HEK293 (cell line): ENCODE measurements around the gene MSH6.

Source experiments
- CTCF ChIA-PET: fragments of 350-600 bp; formaldehyde crosslinking; extraction: SDS; loops from one replicate; lab custom pipeline; 2021; ENCODE audit warnings: antibody characterized with exemption; lab: Yijun Ruan, JAX
- POLR2A ChIA-PET: fragments of 300-600 bp; formaldehyde crosslinking; extraction: SDS; loops from one replicate; lab custom pipeline; 2020; ENCODE audit warnings: antibody characterized with exemption, inconsistent platforms; lab: Yijun Ruan, JAX
- H3K27ac ChIP-seq: fragments of 200-500 bp; sonication (Bioruptor generic); 2 replicates; pipeline ENCODE4 v1.5.1; 2014; ENCODE audit warnings: low read depth, low read length, control low read depth, inconsistent platforms; ENCODE audit errors: extremely low read depth
- H3K36me3 ChIP-seq, 2 experiments: fragments of 200-500 bp in 1 of 2; sonication (Bioruptor generic) in 1 of 2; 1 replicate in 1 of 2; 2 replicates in 1 of 2; pipeline ENCODE4 v1.5.1; 2014 to 2017; ENCODE audit warnings: inconsistent platforms in 2 of 2, low read length in 2 of 2; ENCODE audit not compliant: control insufficient read depth in 2 of 2, insufficient read depth in 1 of 2
- H3K4me1 ChIP-seq: fragments of 200-500 bp; sonication (Bioruptor generic); 2 replicates; pipeline ENCODE4 v1.5.1; 2014; ENCODE audit warnings: mild to moderate bottlenecking, low read length, inconsistent platforms; ENCODE audit not compliant: control insufficient read depth, insufficient read depth
- H3K4me3 ChIP-seq: 2 replicates; pipeline ENCODE4 v1.5.1; 2011; ENCODE audit warnings: low read depth, mild to moderate bottlenecking, control low read depth, low read length, moderate library complexity
- H3K9me3 ChIP-seq: fragments of 200-500 bp; sonication (Bioruptor generic); 2 replicates; pipeline ENCODE4 v1.5.1; 2014; ENCODE audit warnings: low read depth, low read length, inconsistent platforms; ENCODE audit not compliant: control insufficient read depth, insufficient read depth
- ELK4 ChIP-seq: IDR thresholded peaks from 2 replicates; pipeline ENCODE4 v1.6.1; 2011; ENCODE audit warnings: mild to moderate bottlenecking, low read depth, low read length, borderline replicate concordance
- HOXA7 ChIP-seq: sonication (generic); formaldehyde crosslinking; IDR thresholded peaks from 2 replicates; pipeline ENCODE4 v1.8.1; 2022; ENCODE audit warnings: missing genetic modification reagents, borderline replicate concordance
- PATZ1 ChIP-seq: fragments of 450-650 bp; formaldehyde crosslinking; IDR thresholded peaks from 2 replicates; pipeline ENCODE4 v1.5.1; 2016; ENCODE audit warnings: missing biosample characterization, missing genetic modification characterization
- PRDM1 ChIP-seq: fragments of 450-650 bp; formaldehyde crosslinking; IDR thresholded peaks from 2 replicates; pipeline ENCODE4; 2016; ENCODE audit warnings: missing biosample characterization, missing genetic modification characterization
- SETDB1 ChIP-seq: IDR thresholded peaks from one replicate; pipeline ENCODE4 v1.6.1; 2017; ENCODE audit warnings: mild to moderate bottlenecking, low read length, moderate library complexity, mixed read lengths; ENCODE audit not compliant: insufficient read length
- SP3 ChIP-seq: fragments of 450-650 bp; formaldehyde crosslinking; IDR thresholded peaks from 2 replicates; pipeline ENCODE4 v1.5.1; 2016; ENCODE audit warnings: missing biosample characterization, missing genetic modification characterization
- SP7 ChIP-seq: fragments of 450-650 bp; formaldehyde crosslinking; IDR thresholded peaks from 2 replicates; pipeline ENCODE4 v1.5.1; 2016; ENCODE audit warnings: missing biosample characterization, missing genetic modification characterization
- ZBTB48 ChIP-seq: fragments of 450-650 bp; formaldehyde crosslinking; IDR thresholded peaks from 2 replicates; pipeline ENCODE4 v1.5.1; 2016; ENCODE audit warnings: missing biosample characterization, missing genetic modification characterization
- ZFHX2 ChIP-seq: fragments of 450-650 bp; formaldehyde crosslinking; conservative IDR thresholded peaks from 2 replicates; pipeline ENCODE4 v1.5.1; 2016; ENCODE audit warnings: missing biosample characterization, missing genetic modification characterization
- ZFP37 ChIP-seq: fragments of 450-650 bp; formaldehyde crosslinking; IDR thresholded peaks from 2 replicates; pipeline ENCODE4 v1.5.1; 2016; ENCODE audit warnings: missing biosample characterization, missing genetic modification characterization
- ZNF10 ChIP-seq: fragments of 450-650 bp; formaldehyde crosslinking; IDR thresholded peaks from 2 replicates; pipeline ENCODE4 v1.5.1; 2017; ENCODE audit warnings: missing biosample characterization, missing genetic modification characterization
- ZNF114 ChIP-seq: fragments of 450-650 bp; formaldehyde crosslinking; IDR thresholded peaks from 2 replicates; pipeline ENCODE4 v1.5.0; 2017; ENCODE audit warnings: missing biosample characterization, missing genetic modification characterization
- ZNF157 ChIP-seq: fragments of 450-650 bp; formaldehyde crosslinking; IDR thresholded peaks from 2 replicates; pipeline ENCODE4 v1.5.1; 2016; ENCODE audit warnings: missing biosample characterization, missing genetic modification characterization
- ZNF16 ChIP-seq: fragments of 450-650 bp; formaldehyde crosslinking; IDR thresholded peaks from 2 replicates; pipeline ENCODE4 v1.5.1; 2016; ENCODE audit warnings: low read depth, missing biosample characterization, missing genetic modification characterization
- ZNF221 ChIP-seq: fragments of 450-650 bp; formaldehyde crosslinking; IDR thresholded peaks from 2 replicates; pipeline ENCODE4 v1.5.1; 2017; ENCODE audit warnings: missing biosample characterization, missing genetic modification characterization, borderline replicate concordance
- ZNF292 ChIP-seq: fragments of 450-650 bp; formaldehyde crosslinking; IDR thresholded peaks from 2 replicates; pipeline ENCODE4 v1.5.1; 2016; ENCODE audit warnings: low read depth, missing biosample characterization, missing genetic modification characterization, borderline replicate concordance
- ZNF394 ChIP-seq: fragments of 450-650 bp; formaldehyde crosslinking; IDR thresholded peaks from 2 replicates; pipeline ENCODE4 v1.5.1; 2016; ENCODE audit warnings: missing biosample characterization, missing genetic modification characterization, mild to moderate bottlenecking, moderate library complexity, borderline replicate concordance
- ZNF449 ChIP-seq: fragments of 450-650 bp; formaldehyde crosslinking; IDR thresholded peaks from 2 replicates; pipeline ENCODE4 v1.5.1; 2017; ENCODE audit warnings: missing biosample characterization, mild to moderate bottlenecking, missing genetic modification characterization, moderate library complexity
- ZNF561 ChIP-seq: fragments of 450-650 bp; IDR thresholded peaks from 2 replicates; pipeline ENCODE4 v1.5.1; 2018; ENCODE audit warnings: missing biosample characterization, missing genetic modification characterization, borderline replicate concordance
- ZNF600 ChIP-seq: fragments of 450-650 bp; formaldehyde crosslinking; IDR thresholded peaks from 2 replicates; pipeline ENCODE4 v1.5.1; 2016; ENCODE audit warnings: missing biosample characterization, missing genetic modification characterization
- ZNF664 ChIP-seq: fragments of 450-650 bp; formaldehyde crosslinking; IDR thresholded peaks from 2 replicates; pipeline ENCODE4 v1.5.1; 2016; ENCODE audit warnings: missing biosample characterization, missing genetic modification characterization
- ZNF707 ChIP-seq: fragments of 450-650 bp; formaldehyde crosslinking; IDR thresholded peaks from 2 replicates; pipeline ENCODE4 v1.5.1; 2016; ENCODE audit warnings: missing biosample characterization, missing genetic modification characterization
- ZNF76 ChIP-seq: fragments of 450-650 bp; formaldehyde crosslinking; IDR thresholded peaks from 2 replicates; pipeline ENCODE4; 2016; ENCODE audit warnings: low read depth, missing biosample characterization, missing genetic modification characterization, borderline replicate concordance
- ZNF791 ChIP-seq: fragments of 450-650 bp; formaldehyde crosslinking; IDR thresholded peaks from 2 replicates; pipeline ENCODE4 v1.5.1; 2016; ENCODE audit warnings: missing biosample characterization, missing genetic modification characterization
- ZNF837 ChIP-seq: fragments of 450-650 bp; formaldehyde crosslinking; IDR thresholded peaks from 2 replicates; pipeline ENCODE4 v1.5.1; 2016; ENCODE audit warnings: missing biosample characterization, missing genetic modification characterization
- ZSCAN23 ChIP-seq: fragments of 450-650 bp; formaldehyde crosslinking; IDR thresholded peaks from 2 replicates; pipeline ENCODE4 v1.5.1; 2016; ENCODE audit warnings: missing biosample characterization, missing genetic modification characterization

The MSH6 gene

GRCh38 chr2:47771211-47771610, 11.7 kb upstream of the MSH6 start:
- TF ChIP-seq ELK4 (no peak), PRDM1 (tag by site-specific recombination) (no peak), PATZ1 (tag by site-specific recombination) (no peak), ZNF394 (peak; percentile 96), SP3 (tag by site-specific recombination) (0 out of 2 replicates have a peak, but pooled peaks have one; percentile 24), ZNF600 (tag by site-specific recombination) (0 out of 2 replicates have a peak, but pooled peaks have one; percentile 44), ZNF76 (tag by site-specific recombination) (no peak), ZNF449 (tag by site-specific recombination) (peak; percentile 82; the same call in 1 of the 2 replicates), ZSCAN23 (tag by site-specific recombination) (no peak), ZNF664 (tag by site-specific recombination) (no peak), ZNF561 (tag by site-specific recombination) (no peak), HOXA7 (CRISPR knock-in tag) (no peak), ZNF837 (tag by site-specific recombination) (no peak), ZNF10 (tag by site-specific recombination) (no peak), ZFHX2 (no peak), ZNF292 (tag by site-specific recombination) (no peak), ZNF16 (no peak), SETDB1 (no peak), ZNF157 (tag by site-specific recombination) (no peak), ZNF791 (tag by site-specific recombination) (no peak), SP7 (tag by site-specific recombination) (0 out of 2 replicates have a peak, but pooled peaks have one; percentile 19)
- POLR2A ChIA-PET = interaction anchor here (0.6 to 1.6 kb wide), 2 partner anchors 12 to 91 kb away, joined by 3 to 6 read pairs; partner anchors contain the start of gene MSH6
- no peaks in the 10 kb centered on the region for H3K9me3 ChIP-seq
- no peaks in the 10 kb centered on the region for H3K36me3 ChIP-seq
- H3K4me3 ChIP-seq = no peak overlapping the region
- H3K4me1 ChIP-seq = no peaks in the 10 kb centered on the region; the same call in 1 of the 2 replicates
- no peak overlapping the region for H3K27ac ChIP-seq
- CTCF ChIA-PET = interaction anchor here (0.7 to 1.6 kb wide), 3 partner anchors 11 to 335 kb away, joined by 3 to 6 read pairs (median 6); partner anchors contain the start of gene MSH6

- ChIA-PET CTCF (interaction anchor here (0.7 kb wide), 1 partner anchor 625 kb away, joined by 3 read pairs; no protein-coding TSS in a partner anchor), POLR2A (no interaction called here)
- Histone ChIP-seq H3K9me3 (no peaks in the 10 kb centered on the region), H3K4me3 (no peak overlapping the region), H3K4me1 (no peaks in the 10 kb centered on the region; the same call in 1 of the 2 replicates), H3K27ac (no peak overlapping the region), H3K36me3 (no peaks in the 10 kb centered on the region)
- TF ChIP-seq ZNF221 (tag by site-specific recombination) = no peak
- no peak for TF ChIP-seq ZBTB48 (tag by site-specific recombination)
- TF ChIP-seq ZNF707 = no peak
- no peak for TF ChIP-seq ZFP37
- TF ChIP-seq ZNF114 = no peak
Observed at GRCh38 chr2:47772343-47772742, 10.6 kb upstream of the MSH6 start.
